Measurements from ENCODE around the gene TMEM74B. TPM values are rescaled to one million over a fixed set of nuclear protein-coding genes. Genes with fewer than 3 reads are reported as not detected.

The TMEM74B gene
- total and polyA plus RNA-seq, 10 of the 15 experiments (the other 5 are each of a cell fraction or from before 2014, with no cell fraction given) = 0.07 TPM; not detected in 9

DNA sequence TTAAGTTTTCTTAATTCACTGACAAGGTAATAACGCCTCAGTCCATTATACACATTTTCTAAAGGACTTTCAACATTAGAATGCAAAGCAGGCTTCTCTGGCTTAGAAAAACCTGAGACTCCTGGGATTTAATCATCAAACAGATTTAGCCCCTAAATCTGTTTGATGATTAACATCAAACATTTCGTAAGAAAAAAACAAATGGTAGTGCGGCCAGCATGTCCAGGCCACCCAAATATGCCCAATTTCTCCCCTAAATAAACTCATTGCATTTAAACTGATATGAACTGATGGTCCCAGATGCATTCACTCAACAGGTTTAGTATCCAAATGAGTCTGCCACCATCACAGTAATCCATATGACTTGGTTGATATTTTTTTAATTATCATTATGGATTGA, 6.2 kb downstream of the TMEM74B start (continued):
- no peak for TF ChIP-seq NFIC (IDR thresholded peaks at IDR 0.05; ENCODE audit: low read depth, low read length)
- TF ChIP-seq POLR2AphosphoS5 (IDR thresholded peaks at IDR 0.05; ENCODE audit: low read length) = no peak
- no peak for TF ChIP-seq BHLHE40 (IDR thresholded peaks at IDR 0.05; ENCODE audit: borderline replicate concordance in 1 of 2, low read depth in 2 of 2, low read length in 1 of 2)
- TF ChIP-seq ATF7 (IDR thresholded peaks at IDR 0.05; ENCODE audit: low read depth) = no peak
- TF ChIP-seq DPF2 (IDR thresholded peaks at IDR 0.05) = no peak
- TF ChIP-seq RELA (IDR thresholded peaks at IDR 0.05; ENCODE audit: borderline replicate concordance, partially characterized antibody) = no peak
- TF ChIP-seq SREBF2 (IDR thresholded peaks at IDR 0.05; ENCODE audit: low read length) = no peak
- no peak for TF ChIP-seq CREM (IDR thresholded peaks at IDR 0.05; ENCODE audit: low read depth)
- no peak for TF ChIP-seq TAF1 (IDR thresholded peaks at IDR 0.05; ENCODE audit: borderline replicate concordance, low read depth, low read length)
- no peak for TF ChIP-seq KLF5 (IDR thresholded peaks at IDR 0.05; ENCODE audit: partially characterized antibody)
- TF ChIP-seq BMI1 (IDR thresholded peaks at IDR 0.05; ENCODE audit: borderline replicate concordance) = no peak

DNA sequence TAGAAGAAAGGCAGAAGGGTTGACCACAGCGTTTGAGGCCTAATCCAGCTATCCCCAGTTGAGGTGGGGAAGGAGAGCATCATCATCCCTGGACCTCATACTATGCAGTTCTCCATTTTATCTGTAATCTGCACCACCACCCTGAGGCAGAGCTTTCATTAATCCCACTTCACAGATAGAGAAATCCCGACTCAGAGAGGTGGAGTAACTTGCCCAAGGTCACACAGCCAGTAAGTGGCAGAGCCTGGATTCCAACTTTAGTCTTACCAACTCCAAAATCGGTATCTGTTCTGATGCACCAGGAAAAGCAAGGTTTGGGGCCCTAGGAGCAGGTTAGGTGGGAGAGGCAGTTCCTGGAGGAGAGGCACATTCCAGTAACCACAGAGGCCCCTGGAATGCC, 6.7 kb downstream of the TMEM74B start:
- Histone ChIP-seq H3K4me3 (no peak overlapping the region), H3K79me2 (ENCODE audit: control insufficient read depth, insufficient read depth, low read length) (no peaks in the 10 kb centered on the region), H3K9me3 (replicated peaks; ENCODE audit: control insufficient read depth, insufficient read depth, low read length) (no peaks in the 10 kb centered on the region), H3K4me1 (ENCODE audit: control insufficient read depth, insufficient read depth, low read length) (no peaks in the 10 kb centered on the region), H3K9ac (ENCODE audit: control insufficient read depth, insufficient read depth, low read length) (no peak overlapping the region), H3K36me3 (ENCODE audit: control insufficient read depth in 2 of 2, insufficient read depth in 2 of 2, low read length in 1 of 2) (no peaks in the 10 kb centered on the region; a peak in 1 of 4 replicates), H2AFZ (ENCODE audit: control insufficient read depth, low read depth, low read length) (no peak overlapping the region), H3K4me2 (ENCODE audit: control insufficient read depth, insufficient read depth) (no peak overlapping the region), H4K20me1 (ENCODE audit: control insufficient read depth, insufficient read depth) (no peaks in the 10 kb centered on the region; the same call in 1 of the 2 replicates), H3K27ac (ENCODE audit: control insufficient read depth, insufficient read depth) (no peak overlapping the region), H3K27me3 (replicated peaks in 1 of 2; ENCODE audit: control insufficient read depth in 2 of 2, insufficient read depth in 2 of 2, low read length in 1 of 2) (no peaks in the 10 kb centered on the region)
- FAIRE-seq (no peak), DNase-seq (ENCODE audit: low read depth, low spot score) (no peak), ATAC-seq (no peak)
- ChIA-PET POLR2A (no interaction called here), SMC1A (ENCODE audit: uncharacterized antibody, unreplicated experiment) (no interaction called here), RAD21 (ENCODE audit: unreplicated experiment) (no interaction called here), CTCF (no interaction called here)
- in situ Hi-C loops (cut with MboI) (no loop called here), intact Hi-C loops (cut with micrococcal nuclease; ENCODE audit: unreplicated experiment) (no loop called here)
- BruUV-seq (replicated peaks) = no TSS peak
- 95% methylated on average over 3 of the region's 3 CpGs for WGBS (ENCODE audit: insufficient coverage, insufficient replicate concordance, low lambda C conversion rate, missing lambda C conversion rate)
- TF ChIP-seq RFX5 (IDR thresholded peaks at IDR 0.05; ENCODE audit: low read depth, low read length) (no peak), HDGF (IDR thresholded peaks at IDR 0.05) (no peak), TARDBP (IDR thresholded peaks at IDR 0.05; ENCODE audit: borderline replicate concordance) (no peak), NRF1 (conservative IDR thresholded peaks at IDR 0.05; ENCODE audit: low read depth, low read length) (no peak), MEF2B (IDR thresholded peaks at IDR 0.05; ENCODE audit: partially characterized antibody, poor library complexity, severe bottlenecking) (no peak), EZH2 (IDR thresholded peaks at IDR 0.05; ENCODE audit: borderline replicate concordance, control insufficient read depth, low read depth, low read length) (no peak), BCL11A (IDR thresholded peaks at IDR 0.05; ENCODE audit: low read depth, low read length) (no peak)
- TF ChIP-seq, protein P1, sequence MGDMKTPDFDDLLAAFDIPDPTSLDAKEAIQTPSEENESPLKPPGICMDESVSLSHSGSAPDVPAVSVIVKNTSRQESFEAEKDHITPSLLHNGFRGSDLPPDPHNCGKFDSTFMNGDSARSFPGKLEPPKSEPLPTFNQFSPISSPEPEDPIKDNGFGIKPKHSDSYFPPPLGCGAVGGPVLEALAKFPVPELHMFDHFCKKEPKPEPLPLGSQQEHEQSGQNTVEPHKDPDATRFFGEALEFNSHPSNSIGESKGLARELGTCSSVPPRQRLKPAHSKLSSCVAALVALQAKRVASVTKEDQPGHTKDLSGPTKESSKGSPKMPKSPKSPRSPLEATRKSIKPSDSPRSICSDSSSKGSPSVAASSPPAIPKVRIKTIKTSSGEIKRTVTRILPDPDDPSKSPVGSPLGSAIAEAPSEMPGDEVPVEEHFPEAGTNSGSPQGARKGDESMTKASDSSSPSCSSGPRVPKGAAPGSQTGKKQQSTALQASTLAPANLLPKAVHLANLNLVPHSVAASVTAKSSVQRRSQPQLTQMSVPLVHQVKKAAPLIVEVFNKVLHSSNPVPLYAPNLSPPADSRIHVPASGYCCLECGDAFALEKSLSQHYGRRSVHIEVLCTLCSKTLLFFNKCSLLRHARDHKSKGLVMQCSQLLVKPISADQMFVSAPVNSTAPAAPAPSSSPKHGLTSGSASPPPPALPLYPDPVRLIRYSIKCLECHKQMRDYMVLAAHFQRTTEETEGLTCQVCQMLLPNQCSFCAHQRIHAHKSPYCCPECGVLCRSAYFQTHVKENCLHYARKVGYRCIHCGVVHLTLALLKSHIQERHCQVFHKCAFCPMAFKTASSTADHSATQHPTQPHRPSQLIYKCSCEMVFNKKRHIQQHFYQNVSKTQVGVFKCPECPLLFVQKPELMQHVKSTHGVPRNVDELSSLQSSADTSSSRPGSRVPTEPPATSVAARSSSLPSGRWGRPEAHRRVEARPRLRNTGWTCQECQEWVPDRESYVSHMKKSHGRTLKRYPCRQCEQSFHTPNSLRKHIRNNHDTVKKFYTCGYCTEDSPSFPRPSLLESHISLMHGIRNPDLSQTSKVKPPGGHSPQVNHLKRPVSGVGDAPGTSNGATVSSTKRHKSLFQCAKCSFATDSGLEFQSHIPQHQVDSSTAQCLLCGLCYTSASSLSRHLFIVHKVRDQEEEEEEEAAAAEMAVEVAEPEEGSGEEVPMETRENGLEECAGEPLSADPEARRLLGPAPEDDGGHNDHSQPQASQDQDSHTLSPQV (IDR thresholded peaks at IDR 0.05) = no peak

Measured in GM12878 (cell line).